Right lobe of liver (tissue), 4 donors: ENCODE data around the gene ANO2.

Experiments used
- POLR2A ChIP-seq: fragments of 450-650 bp; IDR thresholded peaks from one replicate; pipeline ENCODE4 v1.6.1; 2017; ENCODE audit warnings: antibody characterized with exemption, mild to moderate bottlenecking
- TF ChIP-seq, protein P1 (sequence below), 4 donors: fragments of 200-600 bp in 3 of 4; fragments of 450-650 bp in 1 of 4; IDR thresholded peaks; one replicate each; pipeline versions ENCODE4 v1.5.1 to v1.8.0; 2016 to 2022; ENCODE audit warnings: antibody characterized with exemption in 4 of 4, mild to moderate bottlenecking in 2 of 4
- donor health status: DM: no; HTN: no; CAD: no.
- donor health status: DM: no; HTN: no; CAD: no.
- donor health status: DM: no; HTN: yes; CAD: no.

DNA sequence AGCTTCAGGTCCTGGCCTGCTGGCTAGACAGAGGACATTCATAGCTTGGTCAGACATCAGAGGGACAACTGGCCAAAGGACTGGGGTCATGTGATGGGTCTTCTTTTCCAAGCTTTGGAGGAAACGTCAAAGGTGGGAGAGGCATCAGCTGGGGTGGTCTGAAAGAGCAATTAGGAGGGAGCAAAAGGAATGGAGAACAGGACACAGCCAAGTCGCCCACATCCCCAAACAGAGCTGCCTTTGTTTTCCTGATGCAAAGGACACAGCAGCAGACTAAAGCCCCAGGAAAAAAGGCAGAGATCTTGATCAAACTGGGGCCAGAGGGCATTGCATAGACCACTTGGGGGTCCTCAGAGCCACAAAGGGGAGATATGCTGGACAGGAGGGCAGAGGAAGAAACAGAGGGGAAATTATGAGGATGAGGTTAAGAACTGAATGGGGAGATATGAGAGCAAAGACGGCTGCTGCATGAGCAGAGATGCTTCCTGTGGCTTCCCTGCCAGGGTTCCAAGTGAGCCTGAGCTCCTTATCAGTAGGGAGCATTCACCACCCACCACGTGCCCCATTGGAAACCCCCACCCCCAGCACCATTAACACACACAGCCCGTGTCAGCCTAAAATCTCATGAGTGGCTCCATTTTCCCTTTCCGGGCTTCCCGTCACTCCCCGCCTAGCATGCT, 62.4 kb downstream of the ANO2 start:
- TF ChIP-seq, protein P1, sequence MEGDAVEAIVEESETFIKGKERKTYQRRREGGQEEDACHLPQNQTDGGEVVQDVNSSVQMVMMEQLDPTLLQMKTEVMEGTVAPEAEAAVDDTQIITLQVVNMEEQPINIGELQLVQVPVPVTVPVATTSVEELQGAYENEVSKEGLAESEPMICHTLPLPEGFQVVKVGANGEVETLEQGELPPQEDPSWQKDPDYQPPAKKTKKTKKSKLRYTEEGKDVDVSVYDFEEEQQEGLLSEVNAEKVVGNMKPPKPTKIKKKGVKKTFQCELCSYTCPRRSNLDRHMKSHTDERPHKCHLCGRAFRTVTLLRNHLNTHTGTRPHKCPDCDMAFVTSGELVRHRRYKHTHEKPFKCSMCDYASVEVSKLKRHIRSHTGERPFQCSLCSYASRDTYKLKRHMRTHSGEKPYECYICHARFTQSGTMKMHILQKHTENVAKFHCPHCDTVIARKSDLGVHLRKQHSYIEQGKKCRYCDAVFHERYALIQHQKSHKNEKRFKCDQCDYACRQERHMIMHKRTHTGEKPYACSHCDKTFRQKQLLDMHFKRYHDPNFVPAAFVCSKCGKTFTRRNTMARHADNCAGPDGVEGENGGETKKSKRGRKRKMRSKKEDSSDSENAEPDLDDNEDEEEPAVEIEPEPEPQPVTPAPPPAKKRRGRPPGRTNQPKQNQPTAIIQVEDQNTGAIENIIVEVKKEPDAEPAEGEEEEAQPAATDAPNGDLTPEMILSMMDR (IDR thresholded peaks at IDR 0.05), result no peak
- TF ChIP-seq POLR2A, result no peak
